Activated CD8-positive, alpha-beta memory T cell treated with anti-CD3 and anti-CD28 coated beads for 1 hour (primary cell): Measurements from ENCODE around the gene TK2.
"Not testable (repeated sequence)": the region's sequence is repeated elsewhere in the genome, so short reads cannot be mapped to it uniquely, and the experiment has no call there.

Experiments used
- DNase-seq, 2 donors: peaks; one replicate each; pipeline ENCODE4 v3.0.0-alpha.2; 2020; ENCODE audit warnings: low read depth in 1 of 2; ENCODE audit errors: extremely low read depth in 1 of 2

The TK2 gene

GRCh38 chr16:66471264-66471663 lies 78.7 kb downstream of the TK2 start:
- DNase-seq: no peak

GRCh38 chr16:66470556-66470955 lies 79.4 kb downstream of the TK2 start:
- no peak for DNase-seq

- DNase-seq: no peak
Observed at GRCh38 chr16:66469947-66470546, 79.9 kb downstream of the TK2 start.

- DNase-seq: no peak
Observed at GRCh38 chr16:66469291-66469946, 80.5 kb downstream of the TK2 start.

- DNase-seq: no peak
Observed at GRCh38 chr16:66468321-66468965, 81.5 kb downstream of the TK2 start.

- DNase-seq: no peak
Observed at GRCh38 chr16:66467611-66468010, 82.3 kb downstream of the TK2 start.

- not testable (repeated sequence) for DNase-seq
Observed at GRCh38 chr16:66466636-66467035, 83.3 kb downstream of the TK2 start.

- not testable (repeated sequence) for DNase-seq
Observed at GRCh38 chr16:66465946-66466345, 84.0 kb downstream of the TK2 start.

GRCh38 chr16:66462912-66463311 lies 87.0 kb downstream of the TK2 start:
- DNase-seq: no peak

- no peak for DNase-seq
Observed at GRCh38 chr16:66460703-66461102, 89.2 kb downstream of the TK2 start.

GRCh38 chr16:66459878-66460277 lies 90.0 kb downstream of the TK2 start:
- DNase-seq: no peak

GRCh38 chr16:66458853-66459252 lies 91.1 kb downstream of the TK2 start:
- no peak for DNase-seq

GRCh38 chr16:66458292-66458691 lies 91.6 kb downstream of the TK2 start:
- no peak for DNase-seq
